Measurements from ENCODE around the gene PRUNE2.

PRUNE2 gene

GRCh38 chr9:76654575-76654974 lies 251.3 kb downstream of the PRUNE2 start:
- no peak for DNase-seq (ENCODE audit: low read depth)

GRCh38 chr9:76654051-76654461 lies 251.9 kb downstream of the PRUNE2 start:
- no peak for DNase-seq (ENCODE audit: low read depth)

GRCh38 chr9:76652894-76653293 lies 253.0 kb downstream of the PRUNE2 start:
- no peak for DNase-seq (ENCODE audit: low read depth)

GRCh38 chr9:76651119-76651705 lies 254.7 kb downstream of the PRUNE2 start:
- no peak for DNase-seq (ENCODE audit: low read depth)

- DNase-seq (ENCODE audit: low read depth), result no peak
Observed at GRCh38 chr9:76650692-76651091, 255.2 kb downstream of the PRUNE2 start.

GRCh38 chr9:76649894-76650293 lies 256.0 kb downstream of the PRUNE2 start:
- no peak for DNase-seq (ENCODE audit: low read depth)

- DNase-seq (ENCODE audit: low read depth), result no peak
Observed at GRCh38 chr9:76646249-76646648, 259.7 kb downstream of the PRUNE2 start.

- DNase-seq (ENCODE audit: low read depth), result no peak
Observed at GRCh38 chr9:76644647-76645250, 261.2 kb downstream of the PRUNE2 start.

- no peak for DNase-seq (ENCODE audit: low read depth)
Observed at GRCh38 chr9:76644171-76644570, 261.7 kb downstream of the PRUNE2 start.

GRCh38 chr9:76643399-76644117 lies 262.4 kb downstream of the PRUNE2 start:
- no peak for DNase-seq (ENCODE audit: low read depth)

- no peak for DNase-seq (ENCODE audit: low read depth)
Observed at GRCh38 chr9:76642701-76643209, 263.2 kb downstream of the PRUNE2 start.

GRCh38 chr9:76642074-76642473 lies 263.8 kb downstream of the PRUNE2 start:
- DNase-seq (ENCODE audit: low read depth), result no peak

GRCh38 chr9:76638001-76638400 lies 267.9 kb downstream of the PRUNE2 start:
- DNase-seq (ENCODE audit: low read depth), result no peak

GRCh38 chr9:76637416-76637815 lies 268.5 kb downstream of the PRUNE2 start:
- no peak for DNase-seq (ENCODE audit: low read depth)

GRCh38 chr9:76634356-76635054 lies 271.4 kb downstream of the PRUNE2 start:
- DNase-seq (ENCODE audit: low read depth), result no peak

GRCh38 chr9:76630916-76631315 lies 275.0 kb downstream of the PRUNE2 start:
- DNase-seq (ENCODE audit: low read depth), result no peak

- no peak for DNase-seq (ENCODE audit: low read depth)
Observed at GRCh38 chr9:76629205-76629990, 276.5 kb downstream of the PRUNE2 start.

- DNase-seq (ENCODE audit: low read depth), result no peak
Observed at GRCh38 chr9:76628155-76628554, 277.8 kb downstream of the PRUNE2 start.

GRCh38 chr9:76626980-76627379 lies 278.9 kb downstream of the PRUNE2 start:
- DNase-seq (ENCODE audit: low read depth), result no peak

GRCh38 chr9:76626141-76626540 lies 279.8 kb downstream of the PRUNE2 start:
- no peak for DNase-seq (ENCODE audit: low read depth)

- DNase-seq (ENCODE audit: low read depth), result no peak
Observed at GRCh38 chr9:76624391-76625048, 281.4 kb downstream of the PRUNE2 start.
